ENCODE measurements around the gene LHFPL6. TPM values are rescaled to one million over a fixed set of nuclear protein-coding genes. Genes with fewer than 3 reads are reported as not detected.
A peak's percentile ranks its signal among the peaks of the same experiment; 100 is the strongest.

LHFPL6 gene
- total RNA-seq, 1 donor, result 6.2 TPM

DNA sequence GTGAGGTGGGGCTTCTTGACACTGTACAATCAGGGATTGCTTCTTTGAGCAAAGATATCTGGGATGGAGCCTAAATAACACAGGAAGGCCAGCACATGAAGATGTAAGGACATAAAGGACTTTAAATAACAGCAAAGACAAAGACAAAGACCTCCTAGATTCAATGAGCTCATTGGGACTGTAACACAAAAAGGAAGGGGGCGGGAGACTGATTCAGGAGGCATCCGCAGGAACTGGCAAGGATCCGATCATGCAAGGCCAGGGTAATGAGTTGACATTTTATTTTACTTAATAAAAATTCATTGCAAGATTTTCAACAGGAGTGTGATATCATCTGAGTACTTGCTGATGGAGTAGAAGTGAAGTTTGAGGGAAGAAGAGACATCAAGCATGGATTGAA is 121.5 kb downstream of the LHFPL6 start:
- DNase-seq (ENCODE audit: low read depth in 2 of 3, low spot score in 2 of 3), result no peak

DNA sequence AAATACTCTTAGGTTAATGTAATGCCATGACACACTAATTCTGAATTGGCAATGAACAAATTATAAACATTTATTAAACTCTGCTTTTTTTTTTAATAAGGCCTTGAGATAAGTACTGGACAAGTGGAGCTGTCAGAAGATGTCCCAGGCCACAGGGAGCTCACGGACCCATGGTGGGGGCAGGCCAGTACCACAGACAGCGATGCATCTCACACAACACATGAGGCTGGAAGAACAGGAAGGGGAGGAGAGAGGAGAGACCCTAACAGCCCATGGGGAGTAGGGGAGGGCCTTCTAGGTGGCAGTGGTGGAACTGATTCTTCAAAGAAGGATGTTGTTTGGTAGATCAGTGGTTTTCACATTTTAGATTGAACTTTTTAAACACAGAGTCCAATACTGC is 128.4 kb downstream of the LHFPL6 start:
- no peak for DNase-seq (ENCODE audit: low read depth in 2 of 3, low spot score in 2 of 3)

GRCh38 chr13:39469676-39470075 is 133.3 kb downstream of the LHFPL6 start:
- no peak for DNase-seq (ENCODE audit: low read depth in 2 of 3, low spot score in 2 of 3)

GRCh38 chr13:39468306-39468705 is 134.7 kb downstream of the LHFPL6 start:
- DNase-seq (ENCODE audit: low read depth in 2 of 3, low spot score in 2 of 3), result no peak

GRCh38 chr13:39463611-39464010 is 139.4 kb downstream of the LHFPL6 start:
- no peak for DNase-seq (ENCODE audit: low read depth in 2 of 3, low spot score in 2 of 3)

GRCh38 chr13:39462906-39463305 is 140.1 kb downstream of the LHFPL6 start:
- DNase-seq (ENCODE audit: low read depth in 2 of 3, low spot score in 2 of 3), result no peak

DNA sequence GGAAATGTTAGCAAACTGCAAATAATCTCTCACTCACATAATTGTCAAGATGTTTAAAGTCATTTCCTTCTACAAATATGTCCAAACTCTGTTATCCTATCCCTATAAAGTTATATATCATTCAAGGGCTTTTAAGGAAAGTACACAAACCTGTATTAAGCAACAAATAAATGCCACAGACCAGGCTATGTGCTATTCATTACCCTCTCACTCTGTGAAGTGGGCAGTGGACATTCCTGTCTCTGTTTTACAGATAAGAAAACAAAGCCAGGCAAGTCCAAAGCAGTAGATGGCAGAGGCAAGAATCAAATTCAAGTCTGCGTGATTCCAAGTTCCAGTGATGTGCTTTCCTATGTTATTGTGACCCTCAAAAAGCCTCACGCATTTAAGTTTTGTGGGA is 140.6 kb downstream of the LHFPL6 start:
- DNase-seq (ENCODE audit: low read depth in 2 of 3, low spot score in 2 of 3), result no peak

GRCh38 chr13:39461685-39462266 is 141.2 kb downstream of the LHFPL6 start:
- no peak for DNase-seq (ENCODE audit: low read depth in 2 of 3, low spot score in 2 of 3)

GRCh38 chr13:39457274-39457673 is 145.7 kb downstream of the LHFPL6 start:
- no peak for DNase-seq (ENCODE audit: low read depth in 2 of 3, low spot score in 2 of 3)

DNA sequence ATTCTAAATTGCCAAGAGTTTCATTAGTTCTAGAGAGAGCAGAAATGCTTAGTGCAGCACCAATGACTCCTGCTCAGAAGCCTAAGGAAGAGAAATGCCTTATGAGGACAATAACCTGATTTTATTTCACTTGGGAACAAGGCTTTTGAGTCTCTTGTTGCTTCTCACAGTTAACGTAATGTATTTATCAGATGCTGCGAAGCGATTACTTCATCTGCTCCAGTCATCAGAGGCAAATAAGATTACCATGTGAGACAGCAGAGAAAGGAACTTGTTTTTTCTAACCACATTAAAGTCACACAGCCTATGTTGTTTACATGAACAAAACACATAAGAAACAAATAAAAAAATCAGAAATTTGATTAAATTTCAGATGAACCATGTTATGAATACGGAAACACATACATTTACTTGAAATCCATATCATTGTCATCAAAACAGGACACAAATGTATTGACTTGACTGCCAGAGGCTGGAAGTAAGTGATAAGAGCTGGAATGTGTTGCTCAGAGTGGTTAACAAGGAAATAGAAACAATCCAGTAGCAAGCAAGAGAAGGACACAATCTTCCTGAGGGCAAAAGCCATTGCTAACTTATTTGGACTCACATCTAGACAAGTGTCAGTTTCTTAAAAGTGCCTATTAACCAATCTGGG is 147.3 kb downstream of the LHFPL6 start:
- no peak for DNase-seq (ENCODE audit: low read depth in 2 of 3, low spot score in 2 of 3)

GRCh38 chr13:39452834-39453233 is 150.2 kb downstream of the LHFPL6 start:
- no peak for DNase-seq (ENCODE audit: low read depth in 2 of 3, low spot score in 2 of 3)

GRCh38 chr13:39452417-39452816 is 150.6 kb downstream of the LHFPL6 start:
- peak in 1 of 3 donors; percentile 1 for DNase-seq (ENCODE audit: low read depth in 2 of 3, low spot score in 2 of 3)

DNA sequence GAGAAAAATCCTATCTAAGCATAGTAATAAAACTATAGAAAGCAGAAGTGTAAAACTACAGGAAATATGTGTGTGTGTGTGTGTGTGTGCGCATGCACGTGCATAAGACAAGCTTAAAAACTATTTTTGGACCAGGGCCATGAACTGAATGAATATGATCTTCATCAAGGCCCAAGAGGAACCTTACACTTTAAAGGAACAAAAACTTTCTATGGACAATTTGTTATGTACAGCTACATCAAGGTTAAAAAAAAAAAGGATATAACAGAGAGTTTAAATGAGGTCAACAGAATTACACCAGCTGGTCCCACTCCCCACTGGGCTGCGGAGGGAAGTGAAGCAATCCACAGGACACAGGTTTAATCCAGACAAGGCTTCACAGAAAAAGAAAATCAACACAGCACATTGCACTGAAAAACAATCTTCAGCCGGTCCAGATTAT is 151.1 kb downstream of the LHFPL6 start:
- peak in 2 of 3 donors; percentile 90 to 99 for DNase-seq (ENCODE audit: low read depth in 2 of 3, low spot score in 2 of 3)

DNA sequence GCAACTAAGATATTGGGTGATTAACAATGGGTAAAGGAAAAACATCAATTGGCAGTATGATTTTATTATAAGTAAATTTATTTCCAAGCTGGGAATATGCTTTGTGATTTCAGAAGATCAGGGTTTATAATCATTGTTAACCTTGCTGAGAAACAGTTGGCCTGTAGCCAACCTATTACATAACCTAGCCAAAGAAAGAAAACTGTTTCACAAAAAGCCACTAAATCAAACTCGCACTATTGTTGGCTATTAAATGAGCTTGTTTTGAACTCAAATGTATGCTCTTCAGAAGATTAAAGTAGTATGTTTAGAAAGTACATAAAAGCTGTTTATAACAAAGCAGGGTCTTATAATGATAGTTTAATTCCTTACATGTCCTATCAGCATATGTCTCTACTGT is 151.7 kb downstream of the LHFPL6 start:
- peak in 2 of 3 donors; percentile 51 to 74 for DNase-seq (ENCODE audit: low read depth in 2 of 3, low spot score in 2 of 3)

DNA sequence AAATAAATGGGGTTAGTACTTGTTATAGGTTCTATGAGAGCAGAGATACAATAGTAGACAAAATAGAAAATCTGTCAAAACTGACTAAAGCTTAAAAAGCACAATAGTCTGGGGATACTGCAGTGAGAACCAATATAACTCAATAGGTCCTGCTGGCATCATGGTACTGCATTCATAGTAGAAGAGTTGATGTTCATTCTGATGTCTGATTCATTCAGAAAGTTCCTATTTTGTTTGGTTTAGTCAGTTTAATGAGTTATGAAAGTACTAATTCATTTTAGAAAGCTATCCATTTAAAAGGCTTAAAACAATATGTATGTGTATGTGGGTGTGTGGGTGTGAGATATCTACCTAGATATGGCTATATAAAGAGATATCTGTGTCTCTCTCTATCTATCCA is 152.8 kb downstream of the LHFPL6 start:
- DNase-seq (ENCODE audit: low read depth in 2 of 3, low spot score in 2 of 3), result no peak

- no peak for DNase-seq (ENCODE audit: low read depth in 2 of 3, low spot score in 2 of 3)
These were observed 154.2 kb downstream of the LHFPL6 start for GRCh38 chr13:39448834-39449233.

DNA sequence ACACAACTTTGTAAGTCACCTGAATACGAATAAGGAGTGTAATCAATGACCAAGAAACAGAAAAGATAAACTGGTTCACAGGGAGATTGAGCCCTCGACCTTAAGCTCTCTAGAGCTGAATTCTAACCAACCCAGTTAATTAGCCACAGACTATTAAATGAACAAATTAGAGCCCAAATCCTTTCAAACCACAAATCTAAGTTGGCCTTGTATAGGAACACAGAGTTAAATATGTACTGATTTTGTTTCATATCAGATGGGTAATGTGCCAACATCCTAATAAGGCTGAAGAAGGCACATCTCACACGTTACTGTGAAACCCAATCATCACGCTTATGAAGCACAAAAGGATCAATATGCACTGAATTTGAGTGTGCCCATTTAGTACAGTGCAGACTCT is 156.1 kb downstream of the LHFPL6 start:
- DNase-seq (ENCODE audit: low read depth in 2 of 3, low spot score in 2 of 3), result no peak

DNA sequence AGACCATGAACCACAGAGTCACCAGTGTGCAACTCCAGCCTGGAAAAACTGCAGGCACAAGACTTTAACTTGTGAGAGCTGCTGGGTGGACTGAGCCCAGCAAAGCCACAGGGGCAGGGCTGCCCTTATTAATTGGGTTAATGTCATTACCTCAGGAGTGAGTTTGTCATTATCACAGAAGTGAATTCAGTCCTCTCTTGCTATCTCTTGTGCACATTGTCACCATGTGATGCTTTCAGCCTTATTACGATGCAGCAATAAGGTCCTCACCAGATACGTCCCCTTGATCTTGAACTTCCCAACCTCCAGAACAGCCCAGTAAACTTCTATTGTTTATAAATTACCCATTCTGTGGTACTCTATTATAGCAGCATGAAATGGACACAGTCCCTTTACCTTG is 158.1 kb downstream of the LHFPL6 start:
- no peak for DNase-seq (ENCODE audit: low read depth in 2 of 3, low spot score in 2 of 3)

DNA sequence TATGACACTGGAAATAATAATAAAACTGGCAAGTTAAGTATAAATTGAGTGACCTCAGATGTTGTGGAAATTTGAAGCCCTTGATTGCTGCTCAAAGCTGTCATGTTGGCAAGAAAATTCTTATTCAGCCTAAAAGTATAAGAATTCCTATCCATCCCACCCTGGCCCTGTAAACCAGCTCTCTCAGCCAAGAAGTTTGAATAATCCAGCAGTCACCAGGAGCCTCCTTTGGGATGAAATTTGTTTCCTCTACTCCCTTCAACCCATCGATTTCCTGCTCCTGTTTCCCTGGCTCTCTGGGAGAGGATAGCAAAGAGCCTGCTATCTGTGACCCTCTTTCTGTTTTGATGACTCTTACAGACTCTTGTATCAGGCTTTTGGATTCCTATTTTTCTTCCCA is 169.3 kb downstream of the LHFPL6 start:
- DNase-seq (ENCODE audit: low read depth in 2 of 3, low spot score in 2 of 3), result no peak

- DNase-seq (ENCODE audit: low read depth in 2 of 3, low spot score in 2 of 3), result no peak
These were observed 170.8 kb downstream of the LHFPL6 start for GRCh38 chr13:39432196-39432595.

- DNase-seq (ENCODE audit: low read depth in 2 of 3, low spot score in 2 of 3), result no peak
These were observed 180.0 kb downstream of the LHFPL6 start for GRCh38 chr13:39422845-39423565.

DNA sequence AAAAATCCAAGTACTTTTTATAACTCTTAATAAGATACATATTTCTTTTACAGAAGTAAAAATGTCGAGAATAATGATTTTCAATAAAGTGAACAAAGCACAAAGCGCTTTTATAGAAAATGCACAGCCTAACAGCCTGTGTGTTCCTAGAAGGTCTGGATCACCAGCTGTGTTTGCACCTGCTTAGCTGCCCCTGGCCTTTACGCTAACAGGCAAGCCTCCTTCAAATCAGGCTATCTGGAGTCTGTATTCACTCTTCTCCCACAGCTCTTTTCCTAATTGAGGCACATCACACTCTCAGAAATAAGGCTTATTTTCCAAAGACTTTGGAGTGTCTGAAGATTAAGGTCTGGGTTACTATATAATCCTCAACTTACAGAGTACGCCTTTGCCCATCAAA is 183.1 kb downstream of the LHFPL6 start:
- no peak for DNase-seq (ENCODE audit: low read depth in 2 of 3, low spot score in 2 of 3)
